DND-41 (cell line): ENCODE measurements around the gene PISD.

Experiments used
- CTCF ChIP-seq: IDR thresholded peaks from 2 replicates; pipeline ENCODE4 v1.5.1; 2012; ENCODE audit warnings: borderline replicate concordance, low read length, moderate library complexity, mild to moderate bottlenecking; ENCODE audit not compliant: poor library complexity, severe bottlenecking; ENCODE audit errors: extremely low read depth
- EZH2 ChIP-seq: IDR thresholded peaks from 3 replicates; pipeline ENCODE4 v1.6.1; 2012; ENCODE audit warnings: borderline replicate concordance, low read depth, mild to moderate bottlenecking, moderate library complexity, low read length, inconsistent platforms; ENCODE audit not compliant: severe bottlenecking

GRCh38 chr22:31604746-31605705 lies 57.0 kb downstream of the PISD start:
- TF ChIP-seq CTCF (no peak), EZH2 (no peak)
